LHCN-M2 (cell line): ENCODE data around the gene ADRB2. TPM values are rescaled to one million over a fixed set of nuclear protein-coding genes. Genes with fewer than 3 reads are reported as not detected.
A peak's percentile ranks its signal among the peaks of the same experiment; 100 is the strongest.

Experiments used
- DNase-seq: peaks from one replicate; pipeline ENCODE4 v3.0.0-alpha.2; 2012; ENCODE audit warnings: low read depth
- total RNA-seq: library from RNA; depleted of rRNA; stranded (reverse); fragments of >200 nt; gene quantifications from 2 replicates; pipeline ENCODE4 v1.2.3, GENCODE V29; 2014

Gene ADRB2
- total RNA-seq, 1 experiment from 2014 or later: 4.8 TPM

- DNase-seq: peak; percentile 45
These were observed 20.8 kb upstream of the ADRB2 start for GRCh38 chr5:148805326-148806290.

- DNase-seq: no peak
These were observed 19.9 kb upstream of the ADRB2 start for GRCh38 chr5:148806520-148806931.

GRCh38 chr5:148807851-148808250 is 18.6 kb upstream of the ADRB2 start:
- DNase-seq: no peak

GRCh38 chr5:148808864-148809642 is 17.4 kb upstream of the ADRB2 start:
- no peak for DNase-seq

- DNase-seq: no peak
These were observed 16.5 kb upstream of the ADRB2 start for GRCh38 chr5:148809781-148810524.

GRCh38 chr5:148810823-148811222 is 15.6 kb upstream of the ADRB2 start:
- DNase-seq: no peak

- no peak for DNase-seq
These were observed 14.7 kb upstream of the ADRB2 start for GRCh38 chr5:148811756-148812155.

GRCh38 chr5:148815086-148815485 is 11.3 kb upstream of the ADRB2 start:
- DNase-seq: no peak

GRCh38 chr5:148815578-148815977 is 10.8 kb upstream of the ADRB2 start:
- no peak for DNase-seq

GRCh38 chr5:148816357-148816756 is 10.1 kb upstream of the ADRB2 start:
- no peak for DNase-seq

- no peak for DNase-seq
These were observed 9.6 kb upstream of the ADRB2 start for GRCh38 chr5:148816782-148817181.

GRCh38 chr5:148817606-148818005 is 8.8 kb upstream of the ADRB2 start:
- DNase-seq: no peak

- DNase-seq: peak; percentile 21
These were observed 5.7 kb upstream of the ADRB2 start for GRCh38 chr5:148820461-148821395.

GRCh38 chr5:148823871-148824270 is 2.5 kb upstream of the ADRB2 start:
- no peak for DNase-seq

GRCh38 chr5:148825716-148826052 is 727 bp upstream of the ADRB2 start:
- DNase-seq: peak; percentile 65

- no peak for DNase-seq
These were observed 294 bp downstream of the ADRB2 start for GRCh38 chr5:148826739-148827070.

GRCh38 chr5:148827723-148828122 is 1.3 kb downstream of the ADRB2 start:
- DNase-seq: peak; percentile 24

- DNase-seq: peak; percentile 66
These were observed 2.3 kb downstream of the ADRB2 start for GRCh38 chr5:148828511-148829247.

- DNase-seq: no peak
These were observed 2.8 kb downstream of the ADRB2 start for GRCh38 chr5:148829248-148829594.

GRCh38 chr5:148829734-148830133 is 3.3 kb downstream of the ADRB2 start:
- DNase-seq: no peak
